Measurements from ENCODE around the gene VPS37B. TPM values are rescaled to one million over a fixed set of nuclear protein-coding genes. Genes with fewer than 3 reads are reported as not detected.

VPS37B gene
- total and polyA plus RNA-seq, 2 donors (not counting 1 experiment from before 2014, with no cell fraction given), result 66.7 to 88.1 TPM

DNA sequence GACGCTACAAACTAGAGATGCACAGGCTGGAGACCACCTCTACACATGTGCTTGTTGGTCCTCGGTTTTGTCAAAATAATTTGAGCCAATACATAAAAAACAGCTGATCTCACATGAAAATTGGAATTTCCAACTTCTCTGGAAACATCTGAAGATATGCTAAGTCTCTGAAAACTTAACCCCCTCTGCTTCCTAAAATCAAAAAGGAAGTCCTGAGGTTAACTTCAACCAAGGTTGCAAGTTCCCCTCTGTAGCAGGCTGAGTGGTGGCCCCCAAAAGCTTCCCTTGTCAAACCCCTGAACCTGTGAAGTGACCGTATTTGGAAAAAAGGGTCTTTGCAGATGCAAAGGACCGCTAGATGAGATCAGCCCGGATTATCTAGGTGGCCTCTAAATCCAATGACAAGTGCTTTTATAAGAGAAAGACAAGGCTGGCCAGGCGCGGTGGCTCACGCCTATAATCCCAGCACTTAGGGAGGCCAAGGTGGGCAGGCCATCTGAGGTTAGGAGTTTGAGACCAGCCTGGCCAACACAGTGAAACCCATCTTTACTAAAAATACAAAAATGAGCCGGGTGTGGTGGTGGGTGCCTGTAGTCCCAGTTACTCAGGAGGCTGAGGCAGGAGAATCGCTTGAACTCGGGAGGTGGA, 32.0 kb upstream of the VPS37B start:
- H4K20me1 ChIP-seq (ENCODE audit: control insufficient read depth, insufficient read depth, low read length, poor library complexity, severe bottlenecking), result no peaks in the 10 kb centered on the region
- no peak overlapping the region for H3K4me3 ChIP-seq (ENCODE audit: control extremely low read depth in 1 of 5, extremely low read depth in 1 of 5, insufficient read depth in 1 of 5, low read depth in 2 of 5, low read length in 4 of 5)
- peaks cover 23 to 46% of the 10 kb centered on the region in 2 donors for H3K4me1 ChIP-seq (ENCODE audit: control insufficient read depth in 2 of 2, insufficient read depth in 2 of 2, low read length in 2 of 2)
- H3K9ac ChIP-seq (ENCODE audit: low read length), result no peak overlapping the region
- 29% methylated on average over 5 of the region's 11 CpGs for WGBS (ENCODE audit: insufficient coverage)
- H3K27ac ChIP-seq (ENCODE audit: low read length in 2 of 2), result peak overlapping the region; percentile 71 to 74
- no peak for ATAC-seq (ENCODE audit: low read depth)
- H3K4me2 ChIP-seq (replicated peaks; ENCODE audit: low read depth, low read length, poor library complexity, severe bottlenecking), result peak overlapping the region; percentile 59
- no peaks in the 10 kb centered on the region for H3K36me3 ChIP-seq (replicated peaks in 1 of 2; ENCODE audit: control extremely low read depth in 1 of 2, control insufficient read depth in 1 of 2, extremely low read depth in 1 of 2, insufficient read depth in 2 of 2, low read length in 1 of 2)
- Mint-ChIP-seq H3K27me3 (no peaks in the 10 kb centered on the region), H3K9me3 (ENCODE audit: insufficient read depth) (no peaks in the 10 kb centered on the region), H3K4me1 (peaks cover 30% of the 10 kb centered on the region), H3K4me3 (peak overlapping the region; percentile 20), H3K27ac (peak overlapping the region; percentile 64)
- H3K9me3 ChIP-seq (ENCODE audit: control extremely low read depth in 1 of 3, control insufficient read depth in 2 of 3, insufficient read depth in 1 of 3, low read length in 2 of 3), result no peaks in the 10 kb centered on the region
- ChIA-PET CTCF (interaction anchor here (1.2 to 3.0 kb wide), 4 partner anchors 32 to 134 kb away, joined by 3 to 13 read pairs (median 4); partner anchors contain the start of gene VPS37B), POLR2A (no interaction called here)
- DNase-seq, result no peak
- intact Hi-C loops (cut with micrococcal nuclease), result no loop called here
- no peaks in the 10 kb centered on the region for H3K27me3 ChIP-seq (replicated peaks in 1 of 4; ENCODE audit: control extremely low read depth in 1 of 4, control insufficient read depth in 3 of 4, insufficient read depth in 4 of 4, low read length in 3 of 4)
- no peaks in the 10 kb centered on the region for H3K79me2 ChIP-seq (ENCODE audit: control insufficient read depth, insufficient read depth, low read length)
- TF ChIP-seq, protein P1, sequence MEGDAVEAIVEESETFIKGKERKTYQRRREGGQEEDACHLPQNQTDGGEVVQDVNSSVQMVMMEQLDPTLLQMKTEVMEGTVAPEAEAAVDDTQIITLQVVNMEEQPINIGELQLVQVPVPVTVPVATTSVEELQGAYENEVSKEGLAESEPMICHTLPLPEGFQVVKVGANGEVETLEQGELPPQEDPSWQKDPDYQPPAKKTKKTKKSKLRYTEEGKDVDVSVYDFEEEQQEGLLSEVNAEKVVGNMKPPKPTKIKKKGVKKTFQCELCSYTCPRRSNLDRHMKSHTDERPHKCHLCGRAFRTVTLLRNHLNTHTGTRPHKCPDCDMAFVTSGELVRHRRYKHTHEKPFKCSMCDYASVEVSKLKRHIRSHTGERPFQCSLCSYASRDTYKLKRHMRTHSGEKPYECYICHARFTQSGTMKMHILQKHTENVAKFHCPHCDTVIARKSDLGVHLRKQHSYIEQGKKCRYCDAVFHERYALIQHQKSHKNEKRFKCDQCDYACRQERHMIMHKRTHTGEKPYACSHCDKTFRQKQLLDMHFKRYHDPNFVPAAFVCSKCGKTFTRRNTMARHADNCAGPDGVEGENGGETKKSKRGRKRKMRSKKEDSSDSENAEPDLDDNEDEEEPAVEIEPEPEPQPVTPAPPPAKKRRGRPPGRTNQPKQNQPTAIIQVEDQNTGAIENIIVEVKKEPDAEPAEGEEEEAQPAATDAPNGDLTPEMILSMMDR (IDR thresholded peaks at IDR 0.05), result no peak
- TF ChIP-seq EZH2 (IDR thresholded peaks at IDR 0.05; ENCODE audit: borderline replicate concordance, insufficient read depth, low read depth, low read length, poor library complexity, severe bottlenecking), result no peak
- H2AFZ ChIP-seq (ENCODE audit: insufficient read depth, low read depth, low read length, poor library complexity, severe bottlenecking), result no peak overlapping the region

DNA sequence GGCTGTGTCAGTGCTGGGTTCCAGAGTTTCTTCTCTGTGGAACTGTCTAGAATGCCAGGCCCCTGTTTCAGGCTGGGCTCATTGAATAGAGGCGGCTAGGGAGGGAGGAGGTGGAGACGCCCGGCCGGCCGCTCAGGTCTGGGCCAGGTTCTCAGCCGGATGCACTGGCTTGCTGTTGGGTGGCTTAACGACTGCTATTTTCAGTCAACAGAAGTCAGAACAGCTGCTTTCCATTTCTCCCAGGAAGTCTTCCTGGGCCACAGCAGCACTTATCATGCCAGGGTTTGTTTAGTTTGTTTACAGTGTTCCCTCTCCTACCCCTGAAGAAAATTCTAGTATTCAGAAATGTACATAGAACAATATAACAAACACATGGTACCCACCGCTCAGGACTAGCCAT, 26.0 kb upstream of the VPS37B start:
- ATAC-seq (ENCODE audit: low read depth), result no peak
- no peak overlapping the region for H3K4me3 Mint-ChIP-seq
- no peak for DNase-seq
- no peaks in the 10 kb centered on the region for H3K27me3 ChIP-seq (replicated peaks in 1 of 4; ENCODE audit: control extremely low read depth in 1 of 4, control insufficient read depth in 3 of 4, insufficient read depth in 4 of 4, low read length in 3 of 4)
- no peak overlapping the region for H3K4me2 ChIP-seq (replicated peaks; ENCODE audit: low read depth, low read length, poor library complexity, severe bottlenecking)
- intact Hi-C loops (cut with micrococcal nuclease), result loop anchor here (5.0 kb wide), 1 partner anchor 35 kb away; no protein-coding TSS in a partner anchor
- H3K27ac Mint-ChIP-seq, result no peak overlapping the region
- H3K27me3 Mint-ChIP-seq, result no peaks in the 10 kb centered on the region
- H2AFZ ChIP-seq (ENCODE audit: insufficient read depth, low read depth, low read length, poor library complexity, severe bottlenecking), result no peak overlapping the region
- H4K20me1 ChIP-seq (ENCODE audit: control insufficient read depth, insufficient read depth, low read length, poor library complexity, severe bottlenecking), result no peaks in the 10 kb centered on the region
- no peak overlapping the region for H3K27ac ChIP-seq (ENCODE audit: low read length in 2 of 2)
- CTCF ChIA-PET, result no interaction called here
- no peaks in the 10 kb centered on the region for H3K9me3 ChIP-seq (ENCODE audit: control extremely low read depth in 1 of 3, control insufficient read depth in 2 of 3, insufficient read depth in 1 of 3, low read length in 2 of 3)
- no peak overlapping the region for H3K4me3 ChIP-seq (ENCODE audit: control extremely low read depth in 1 of 5, extremely low read depth in 1 of 5, insufficient read depth in 1 of 5, low read depth in 2 of 5, low read length in 4 of 5)
- H3K79me2 ChIP-seq (ENCODE audit: control insufficient read depth, insufficient read depth, low read length), result no peaks in the 10 kb centered on the region
- no peak overlapping the region for H3K9ac ChIP-seq (ENCODE audit: low read length)
- H3K4me1 ChIP-seq (ENCODE audit: control insufficient read depth in 2 of 2, insufficient read depth in 2 of 2, low read length in 2 of 2), result peaks cover 13 to 27% of the 10 kb centered on the region in 2 donors
- POLR2A ChIA-PET, result no interaction called here
- H3K36me3 ChIP-seq (replicated peaks in 1 of 2; ENCODE audit: control extremely low read depth in 1 of 2, control insufficient read depth in 1 of 2, extremely low read depth in 1 of 2, insufficient read depth in 2 of 2, low read length in 1 of 2), result no peaks in the 10 kb centered on the region
- no peaks in the 10 kb centered on the region for H3K9me3 Mint-ChIP-seq (ENCODE audit: insufficient read depth)
- TF ChIP-seq, protein P1 (IDR thresholded peaks at IDR 0.05), result no peak
- TF ChIP-seq EZH2 (IDR thresholded peaks at IDR 0.05; ENCODE audit: borderline replicate concordance, insufficient read depth, low read depth, low read length, poor library complexity, severe bottlenecking), result no peak
- 98% methylated on average over 7 of the region's 8 CpGs for WGBS (ENCODE audit: insufficient coverage)
- peaks cover 22% of the 10 kb centered on the region for H3K4me1 Mint-ChIP-seq

Measured in B cell (primary cell).